HEK293 (cell line): ENCODE measurements around the gene MMP27.
"Not testable (repeated sequence)": the region's sequence is repeated elsewhere in the genome, so short reads cannot be mapped to it uniquely, and the experiment has no call there.

Experiments used
- REST ChIP-seq: fragments of 450-650 bp; formaldehyde crosslinking; IDR thresholded peaks from 2 replicates; pipeline ENCODE4 v1.5.1; 2016; ENCODE audit warnings: missing biosample characterization, missing genetic modification characterization
- TCF7L2 ChIP-seq: IDR thresholded peaks from 2 replicates; pipeline ENCODE4 v1.6.1; 2011; ENCODE audit warnings: low read depth, mild to moderate bottlenecking, inconsistent platforms, low read length, moderate library complexity, borderline replicate concordance
- ZNF174 ChIP-seq: fragments of 450-650 bp; formaldehyde crosslinking; IDR thresholded peaks from 2 replicates; pipeline ENCODE4 v1.5.0; 2017; ENCODE audit warnings: missing biosample characterization, mild to moderate bottlenecking, missing genetic modification characterization
- ZNF2 ChIP-seq: fragments of 450-650 bp; formaldehyde crosslinking; IDR thresholded peaks from 2 replicates; pipeline ENCODE4 v1.5.1; 2016; ENCODE audit warnings: missing biosample characterization, missing genetic modification characterization
- ZNF274 ChIP-seq, 2 experiments: fragments of 200-500 bp in 1 of 2; fragments of 450-650 bp in 1 of 2; sonication (Bioruptor generic) in 1 of 2; formaldehyde crosslinking in 1 of 2; IDR thresholded peaks; 2 replicates each; pipeline versions ENCODE4 v1.5.1 to v1.6.1; 2014 to 2016; ENCODE audit warnings: borderline replicate concordance in 1 of 2, inconsistent platforms in 1 of 2, low read length in 1 of 2, missing biosample characterization in 1 of 2, missing genetic modification characterization in 1 of 2
- ZNF324 ChIP-seq: fragments of 450-650 bp; formaldehyde crosslinking; IDR thresholded peaks from 2 replicates; pipeline ENCODE4 v1.5.1; 2016; ENCODE audit warnings: missing biosample characterization, missing genetic modification characterization
- ZNF366 ChIP-seq: fragments of 450-650 bp; formaldehyde crosslinking; conservative IDR thresholded peaks from 2 replicates; pipeline ENCODE4 v1.5.1; 2016; ENCODE audit warnings: missing biosample characterization, missing genetic modification characterization
- ZNF416 ChIP-seq: fragments of 450-650 bp; formaldehyde crosslinking; IDR thresholded peaks from 2 replicates; pipeline ENCODE4 v1.5.1; 2016; ENCODE audit warnings: missing biosample characterization, missing genetic modification characterization
- ZNF473 ChIP-seq: fragments of 450-650 bp; formaldehyde crosslinking; IDR thresholded peaks from 2 replicates; pipeline ENCODE4 v1.5.1; 2017; ENCODE audit warnings: missing biosample characterization, missing genetic modification characterization
- ZNF571 ChIP-seq: fragments of 450-650 bp; formaldehyde crosslinking; IDR thresholded peaks from 2 replicates; pipeline ENCODE4 v1.5.0; 2017; ENCODE audit warnings: missing biosample characterization, missing genetic modification characterization
- ZNF629 ChIP-seq: fragments of 450-650 bp; formaldehyde crosslinking; IDR thresholded peaks from 2 replicates; pipeline ENCODE4 v1.5.1; 2017; ENCODE audit warnings: missing biosample characterization, missing genetic modification characterization
- ZNF776 ChIP-seq: fragments of 450-650 bp; formaldehyde crosslinking; IDR thresholded peaks from 2 replicates; pipeline ENCODE4 v1.5.0; 2017; ENCODE audit warnings: missing biosample characterization, missing genetic modification characterization, borderline replicate concordance
- TF ChIP-seq, protein P1 (sequence below): fragments of 450-650 bp; formaldehyde crosslinking; IDR thresholded peaks from 2 replicates; pipeline ENCODE4 v1.5.1; 2016; ENCODE audit warnings: missing biosample characterization, missing genetic modification characterization

DNA sequence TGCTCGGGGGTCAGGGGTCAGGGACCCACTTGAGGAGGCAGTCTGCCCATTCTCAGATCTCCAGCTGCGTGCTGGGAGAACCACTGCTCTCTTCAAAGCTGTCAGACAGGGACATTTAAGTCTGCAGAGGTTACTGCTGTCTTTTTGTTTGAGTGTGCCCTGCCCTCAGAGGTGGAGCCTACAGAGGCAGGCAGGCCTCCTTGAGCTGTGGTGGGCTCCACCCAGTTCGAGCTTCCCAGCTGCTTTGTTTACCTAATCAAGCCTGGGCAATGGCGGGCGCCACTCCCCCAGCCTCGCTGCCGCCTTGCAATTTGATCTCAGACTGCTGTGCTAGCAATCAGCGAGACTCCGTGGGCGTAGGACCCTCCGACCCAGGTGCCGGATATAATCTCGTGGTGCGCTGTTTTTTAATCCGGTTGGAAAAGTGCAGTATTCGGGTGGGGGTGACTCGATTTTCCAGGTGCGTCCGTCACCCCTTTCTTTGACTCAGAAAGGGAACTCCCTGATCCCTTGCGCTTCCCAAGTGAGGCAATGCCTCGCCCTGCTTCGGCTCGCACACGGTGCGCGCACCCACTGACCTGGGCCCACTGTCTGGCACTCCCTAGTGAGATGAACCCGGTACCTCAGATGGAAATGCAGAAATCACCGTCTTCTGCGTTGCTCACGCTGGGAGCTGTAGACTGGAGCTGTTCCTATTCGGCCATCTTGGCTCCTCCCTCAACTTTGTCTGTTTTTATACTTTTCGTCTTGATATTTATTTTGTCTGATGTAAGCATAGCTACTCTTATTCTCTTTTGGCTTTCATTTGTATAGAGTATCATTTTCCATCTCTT lies 41.4 kb upstream of the MMP27 start:
- TF ChIP-seq ZNF324 (tag by site-specific recombination); REST (tag by site-specific recombination); ZNF416 (tag by site-specific recombination); ZNF776 (tag by site-specific recombination); ZNF274 (IDR thresholded peaks at IDR 0.05; ENCODE audit: low read length); ZNF274 (tag by site-specific recombination; IDR thresholded peaks at IDR 0.05; ENCODE audit: borderline replicate concordance); ZNF629 (tag by site-specific recombination); ZNF473 (tag by site-specific recombination); ZNF174 (tag by site-specific recombination); TCF7L2; ZNF571 (tag by site-specific recombination): not testable (repeated sequence)
- TF ChIP-seq, protein P1, sequence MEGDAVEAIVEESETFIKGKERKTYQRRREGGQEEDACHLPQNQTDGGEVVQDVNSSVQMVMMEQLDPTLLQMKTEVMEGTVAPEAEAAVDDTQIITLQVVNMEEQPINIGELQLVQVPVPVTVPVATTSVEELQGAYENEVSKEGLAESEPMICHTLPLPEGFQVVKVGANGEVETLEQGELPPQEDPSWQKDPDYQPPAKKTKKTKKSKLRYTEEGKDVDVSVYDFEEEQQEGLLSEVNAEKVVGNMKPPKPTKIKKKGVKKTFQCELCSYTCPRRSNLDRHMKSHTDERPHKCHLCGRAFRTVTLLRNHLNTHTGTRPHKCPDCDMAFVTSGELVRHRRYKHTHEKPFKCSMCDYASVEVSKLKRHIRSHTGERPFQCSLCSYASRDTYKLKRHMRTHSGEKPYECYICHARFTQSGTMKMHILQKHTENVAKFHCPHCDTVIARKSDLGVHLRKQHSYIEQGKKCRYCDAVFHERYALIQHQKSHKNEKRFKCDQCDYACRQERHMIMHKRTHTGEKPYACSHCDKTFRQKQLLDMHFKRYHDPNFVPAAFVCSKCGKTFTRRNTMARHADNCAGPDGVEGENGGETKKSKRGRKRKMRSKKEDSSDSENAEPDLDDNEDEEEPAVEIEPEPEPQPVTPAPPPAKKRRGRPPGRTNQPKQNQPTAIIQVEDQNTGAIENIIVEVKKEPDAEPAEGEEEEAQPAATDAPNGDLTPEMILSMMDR (tag by site-specific recombination): not testable (repeated sequence)
- TF ChIP-seq ZNF366 (tag by site-specific recombination) (peak; percentile 42), ZNF2 (tag by site-specific recombination) (0 out of 2 replicates have a peak, but pooled peaks have one; percentile 22)
